Nephron (organoid): Measurements from ENCODE around the gene MN1.
A peak's percentile ranks its signal among the peaks of the same experiment; 100 is the strongest.

ENCODE experiments used
- H3K27ac Mint-ChIP-seq, 3 experiments: 2 replicates each; pipeline ENCODE4 v1.8.0; 2020; ENCODE audit warnings: mixed read lengths in 3 of 3, mild to moderate bottlenecking in 2 of 3, moderate library complexity in 1 of 3
- H3K27me3 Mint-ChIP-seq: 2 replicates; pipeline ENCODE4 v1.8.0; 2021; ENCODE audit warnings: low read depth, mild to moderate bottlenecking, moderate library complexity, mixed read lengths
- H3K36me3 Mint-ChIP-seq: 2 replicates; pipeline ENCODE4 v1.8.0; 2020; ENCODE audit warnings: low read depth, mixed read lengths
- H3K4me1 Mint-ChIP-seq: 2 replicates; pipeline ENCODE4 v1.8.0; 2020; ENCODE audit warnings: mixed read lengths
- H3K4me3 Mint-ChIP-seq, 3 experiments: 2 replicates each; pipeline ENCODE4 v1.8.0; 2020; ENCODE audit warnings: mild to moderate bottlenecking in 3 of 3, mixed read lengths in 3 of 3, moderate library complexity in 2 of 3
- H3K9me3 Mint-ChIP-seq: 2 replicates; pipeline ENCODE4 v1.8.0; 2020; ENCODE audit warnings: mixed read lengths
- TF ChIP-seq, protein P1 (sequence below), 3 experiments: fragments of 200-600 bp; sonication (generic); IDR thresholded peaks; one replicate each; pipeline ENCODE4 v1.5.0; 2021; ENCODE audit warnings: antibody characterized with exemption in 3 of 3; ENCODE audit not compliant: unreplicated experiment in 3 of 3

The MN1 gene

DNA sequence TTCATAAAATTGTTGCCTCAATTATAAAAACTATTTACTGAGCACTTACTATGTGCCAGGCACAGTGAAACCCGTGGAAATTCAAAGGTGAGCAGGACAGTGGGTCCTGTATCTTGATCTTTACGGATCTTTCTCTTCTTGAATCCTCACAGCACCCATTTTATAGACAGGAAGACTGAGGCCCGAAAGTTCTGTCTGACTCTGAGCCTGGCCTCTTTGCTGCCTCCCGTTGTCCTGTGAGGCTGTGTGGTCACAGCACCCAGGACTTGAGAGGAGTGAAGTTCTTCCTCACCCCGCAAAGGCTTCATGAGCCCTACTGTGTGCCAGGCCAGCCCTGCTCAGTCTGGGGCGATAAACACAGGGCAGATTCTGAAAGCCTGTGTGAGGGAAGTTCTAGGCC, 13.4 kb upstream of the MN1 start:
- Mint-ChIP-seq H3K4me1 (peaks cover 17% of the 10 kb centered on the region), H3K27me3 (peaks cover 23% of the 10 kb centered on the region), H3K4me3 (no peak overlapping the region), H3K9me3 (no peaks in the 10 kb centered on the region), H3K27ac (no peak overlapping the region), H3K36me3 (no peaks in the 10 kb centered on the region)
- TF ChIP-seq, protein P1, sequence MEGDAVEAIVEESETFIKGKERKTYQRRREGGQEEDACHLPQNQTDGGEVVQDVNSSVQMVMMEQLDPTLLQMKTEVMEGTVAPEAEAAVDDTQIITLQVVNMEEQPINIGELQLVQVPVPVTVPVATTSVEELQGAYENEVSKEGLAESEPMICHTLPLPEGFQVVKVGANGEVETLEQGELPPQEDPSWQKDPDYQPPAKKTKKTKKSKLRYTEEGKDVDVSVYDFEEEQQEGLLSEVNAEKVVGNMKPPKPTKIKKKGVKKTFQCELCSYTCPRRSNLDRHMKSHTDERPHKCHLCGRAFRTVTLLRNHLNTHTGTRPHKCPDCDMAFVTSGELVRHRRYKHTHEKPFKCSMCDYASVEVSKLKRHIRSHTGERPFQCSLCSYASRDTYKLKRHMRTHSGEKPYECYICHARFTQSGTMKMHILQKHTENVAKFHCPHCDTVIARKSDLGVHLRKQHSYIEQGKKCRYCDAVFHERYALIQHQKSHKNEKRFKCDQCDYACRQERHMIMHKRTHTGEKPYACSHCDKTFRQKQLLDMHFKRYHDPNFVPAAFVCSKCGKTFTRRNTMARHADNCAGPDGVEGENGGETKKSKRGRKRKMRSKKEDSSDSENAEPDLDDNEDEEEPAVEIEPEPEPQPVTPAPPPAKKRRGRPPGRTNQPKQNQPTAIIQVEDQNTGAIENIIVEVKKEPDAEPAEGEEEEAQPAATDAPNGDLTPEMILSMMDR (IDR thresholded peaks at IDR 0.05; ENCODE audit: unreplicated experiment in 3 of 3) = no peak

DNA sequence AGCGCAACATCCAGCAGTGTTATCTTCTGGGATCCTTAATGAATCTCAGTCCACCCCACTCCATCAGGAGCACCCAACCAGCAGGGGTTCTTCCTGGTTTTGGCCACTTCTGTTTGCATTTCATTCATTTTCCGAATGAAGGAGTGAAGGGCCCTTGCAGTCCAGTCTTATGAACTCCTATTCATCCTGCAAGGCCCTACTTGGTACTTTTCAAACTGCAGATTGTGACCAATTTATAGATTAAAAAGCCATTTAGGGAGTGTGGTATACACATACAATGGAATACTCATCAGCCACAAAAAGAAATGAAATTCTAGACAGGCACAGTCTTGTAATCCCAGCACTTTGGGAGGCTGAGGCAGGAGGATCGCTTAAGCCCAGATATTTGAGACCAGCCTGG, 10.2 kb upstream of the MN1 start:
- Mint-ChIP-seq H3K36me3 (no peaks in the 10 kb centered on the region), H3K4me1 (peaks cover 31% of the 10 kb centered on the region), H3K27ac (peak overlapping the region in 1 of 3 experiments; percentile 77), H3K27me3 (peaks cover 38% of the 10 kb centered on the region), H3K4me3 (no peak overlapping the region), H3K9me3 (no peaks in the 10 kb centered on the region)
- TF ChIP-seq, protein P1 (IDR thresholded peaks at IDR 0.05; ENCODE audit: unreplicated experiment in 3 of 3) = no peak

DNA sequence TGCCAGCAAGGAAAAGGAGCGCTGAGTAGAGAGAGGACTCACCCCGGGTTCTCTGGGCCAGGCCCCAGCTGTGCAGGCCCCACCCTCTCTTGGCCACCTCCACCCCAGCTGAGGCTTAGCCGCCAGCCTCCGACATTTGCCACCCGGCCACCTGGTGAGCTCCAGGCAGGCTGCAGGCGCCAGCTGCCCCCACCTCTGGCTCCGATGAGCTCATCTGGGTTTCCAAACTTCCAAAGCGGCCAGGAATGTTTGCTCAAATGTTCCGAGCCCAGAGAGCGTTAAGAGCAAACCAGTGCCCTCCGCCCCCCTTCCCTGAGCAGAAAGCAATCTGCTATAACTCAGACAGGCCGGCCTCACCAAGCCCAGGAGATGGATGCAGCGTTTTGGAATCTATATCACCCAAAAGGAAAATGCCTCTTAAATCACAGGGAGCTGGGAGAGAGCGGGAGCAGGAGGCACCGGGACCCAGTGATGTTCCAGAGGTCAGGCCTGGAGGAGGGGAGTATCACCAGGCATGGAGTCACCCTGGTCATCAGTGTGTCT, 9.1 kb upstream of the MN1 start:
- no peaks in the 10 kb centered on the region for H3K36me3 Mint-ChIP-seq
- H3K27ac Mint-ChIP-seq = peak overlapping the region in 2 of 3 experiments; percentile 76 to 77
- H3K27me3 Mint-ChIP-seq = peaks cover 41% of the 10 kb centered on the region
- no peak overlapping the region for H3K4me3 Mint-ChIP-seq
- H3K4me1 Mint-ChIP-seq = peaks cover 32% of the 10 kb centered on the region
- no peaks in the 10 kb centered on the region for H3K9me3 Mint-ChIP-seq
- TF ChIP-seq, protein P1 (IDR thresholded peaks at IDR 0.05; ENCODE audit: unreplicated experiment in 3 of 3) = no peak

DNA sequence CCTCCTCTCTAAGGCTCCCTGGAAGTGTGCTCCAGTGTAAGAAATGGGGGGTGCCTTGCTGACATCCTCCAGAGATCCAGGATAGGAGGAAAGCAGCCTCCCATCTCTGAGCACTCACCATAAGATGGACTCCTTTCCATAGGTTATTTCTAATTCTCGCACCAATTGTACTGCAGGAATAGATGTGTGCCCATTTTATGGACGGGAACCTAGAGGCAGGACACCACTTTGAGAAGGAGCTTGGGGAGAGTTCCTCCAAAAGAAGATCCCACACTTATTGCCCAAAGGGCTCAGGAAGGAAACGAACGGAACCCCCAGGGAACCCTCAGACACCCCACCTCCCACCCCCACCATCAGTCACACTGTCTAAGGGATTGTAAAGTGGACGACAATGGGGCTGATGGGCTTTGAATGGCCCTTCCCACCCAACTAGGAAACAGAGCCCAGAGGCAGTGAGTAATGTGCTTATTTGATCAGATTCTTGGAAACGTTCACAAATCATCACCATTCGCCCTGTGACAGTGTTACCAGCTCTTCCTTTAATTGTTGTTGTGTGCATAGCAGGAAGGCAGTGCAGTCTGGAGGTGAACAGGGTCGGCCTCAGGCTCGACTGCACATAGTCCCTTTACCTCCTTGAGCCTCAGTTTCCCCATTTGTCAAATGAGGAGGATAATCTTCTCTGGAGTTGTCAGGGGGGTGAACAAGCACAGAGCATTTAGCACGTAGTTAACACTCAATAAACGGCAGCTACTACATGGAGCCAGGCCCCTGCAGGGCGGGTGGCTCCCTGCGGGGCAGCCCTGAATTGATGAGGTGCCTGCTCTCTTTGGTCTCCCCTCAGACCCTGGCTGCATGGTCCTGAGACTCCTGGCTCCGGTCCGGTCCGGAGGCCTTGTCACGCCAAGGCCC, 8.4 kb upstream of the MN1 start:
- no peaks in the 10 kb centered on the region for H3K36me3 Mint-ChIP-seq
- no peak overlapping the region for H3K4me3 Mint-ChIP-seq
- H3K27ac Mint-ChIP-seq = no peak overlapping the region
- H3K9me3 Mint-ChIP-seq = no peaks in the 10 kb centered on the region
- H3K4me1 Mint-ChIP-seq = peaks cover 37% of the 10 kb centered on the region
- TF ChIP-seq, protein P1 (IDR thresholded peaks at IDR 0.05; ENCODE audit: unreplicated experiment in 3 of 3) = no peak
- peaks cover 42% of the 10 kb centered on the region for H3K27me3 Mint-ChIP-seq

DNA sequence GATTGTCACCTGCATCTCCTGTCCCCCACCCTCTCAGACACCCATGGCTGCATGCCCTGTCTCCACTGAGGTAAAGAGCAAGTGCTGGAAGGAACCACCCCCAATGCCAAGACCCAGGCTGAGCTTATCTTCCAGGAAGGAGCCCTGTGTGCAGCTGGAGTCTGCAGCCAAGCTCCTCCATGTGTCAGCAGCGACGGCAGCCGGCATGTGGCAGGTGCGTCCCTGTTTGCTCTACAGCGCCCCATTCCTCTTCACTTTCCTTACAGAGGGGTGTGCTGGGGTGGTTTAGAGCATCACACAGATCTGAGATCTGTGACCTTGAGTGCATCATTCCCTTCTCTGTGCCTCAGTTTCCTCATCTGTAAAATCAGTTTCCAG, 7.7 kb upstream of the MN1 start:
- Mint-ChIP-seq H3K4me1 (peaks cover 42% of the 10 kb centered on the region), H3K36me3 (no peaks in the 10 kb centered on the region), H3K9me3 (no peaks in the 10 kb centered on the region), H3K27me3 (peaks cover 48% of the 10 kb centered on the region), H3K27ac (peak overlapping the region in 2 of 3 experiments; percentile 40 to 92), H3K4me3 (peak overlapping the region in 1 of 3 experiments; percentile 34)
- TF ChIP-seq, protein P1 (IDR thresholded peaks at IDR 0.05; ENCODE audit: unreplicated experiment in 3 of 3) = no peak
